ENCODE results near the gene AKR1C3.
"Not testable (repeated sequence)": the region's sequence is repeated elsewhere in the genome, so short reads cannot be mapped to it uniquely, and the experiment has no call there.

The AKR1C3 gene

DNA sequence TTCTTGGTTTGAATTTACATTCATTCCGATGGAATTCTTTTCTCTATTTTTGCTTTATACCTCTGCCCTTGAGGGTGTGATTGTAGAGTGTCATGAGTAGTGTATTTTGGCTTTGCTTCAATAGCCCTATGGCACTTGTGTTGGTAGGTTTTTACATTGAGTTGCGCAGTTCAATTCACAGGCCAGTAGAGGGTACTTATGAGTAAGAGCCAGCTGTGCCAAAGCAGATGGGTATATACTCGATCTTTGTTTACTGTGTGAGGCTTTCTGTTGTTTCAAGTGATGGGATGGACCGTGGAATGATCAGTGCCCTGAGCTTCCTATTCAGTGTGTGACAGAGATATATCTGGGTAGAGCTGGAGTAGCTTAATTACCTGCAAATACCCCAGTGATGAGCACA, 4.3 kb upstream of the AKR1C3 start:
- DNase-seq = no peak

DNA sequence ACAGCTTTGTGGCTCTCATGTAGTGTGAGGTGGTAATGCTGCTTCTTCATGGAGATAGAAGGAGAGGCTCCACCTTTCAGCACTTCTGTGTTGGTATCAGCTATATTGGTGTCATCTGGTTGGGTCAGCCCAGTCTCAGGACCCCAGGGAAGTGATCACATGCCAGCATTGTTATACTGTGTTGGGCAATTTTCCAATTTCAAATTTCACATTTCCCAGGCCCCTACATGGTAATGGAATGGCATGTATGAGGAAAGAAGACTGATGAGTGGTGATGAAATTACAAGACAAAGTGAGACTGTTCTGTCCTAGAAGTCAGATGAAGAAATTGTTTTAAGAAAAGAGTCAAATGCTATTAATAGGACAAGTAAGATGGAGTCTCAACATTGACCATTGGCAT, 3.7 kb upstream of the AKR1C3 start:
- no peak for DNase-seq

DNA sequence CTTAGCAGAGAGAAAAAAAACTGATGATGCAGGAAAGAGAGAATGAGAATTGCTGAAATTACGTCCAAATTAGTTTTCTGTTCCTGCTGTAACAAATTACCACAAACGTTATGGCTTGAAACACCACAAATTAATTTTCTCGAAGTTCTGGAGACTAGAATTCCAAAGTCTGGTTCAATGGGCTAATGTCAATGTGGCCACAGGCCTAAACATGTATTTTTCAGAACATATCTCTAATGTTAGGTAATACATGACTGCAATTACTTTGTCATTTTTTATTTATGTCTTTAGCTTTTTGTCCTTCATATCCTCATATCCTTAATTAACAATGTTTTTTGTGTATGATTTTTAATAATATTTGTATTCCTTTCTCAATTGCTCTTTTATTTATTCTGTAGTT, 3.0 kb upstream of the AKR1C3 start:
- no peak for DNase-seq

- DNase-seq = no peak
Observed at GRCh38 chr10:5092375-5092774, 1.8 kb upstream of the AKR1C3 start.

DNA sequence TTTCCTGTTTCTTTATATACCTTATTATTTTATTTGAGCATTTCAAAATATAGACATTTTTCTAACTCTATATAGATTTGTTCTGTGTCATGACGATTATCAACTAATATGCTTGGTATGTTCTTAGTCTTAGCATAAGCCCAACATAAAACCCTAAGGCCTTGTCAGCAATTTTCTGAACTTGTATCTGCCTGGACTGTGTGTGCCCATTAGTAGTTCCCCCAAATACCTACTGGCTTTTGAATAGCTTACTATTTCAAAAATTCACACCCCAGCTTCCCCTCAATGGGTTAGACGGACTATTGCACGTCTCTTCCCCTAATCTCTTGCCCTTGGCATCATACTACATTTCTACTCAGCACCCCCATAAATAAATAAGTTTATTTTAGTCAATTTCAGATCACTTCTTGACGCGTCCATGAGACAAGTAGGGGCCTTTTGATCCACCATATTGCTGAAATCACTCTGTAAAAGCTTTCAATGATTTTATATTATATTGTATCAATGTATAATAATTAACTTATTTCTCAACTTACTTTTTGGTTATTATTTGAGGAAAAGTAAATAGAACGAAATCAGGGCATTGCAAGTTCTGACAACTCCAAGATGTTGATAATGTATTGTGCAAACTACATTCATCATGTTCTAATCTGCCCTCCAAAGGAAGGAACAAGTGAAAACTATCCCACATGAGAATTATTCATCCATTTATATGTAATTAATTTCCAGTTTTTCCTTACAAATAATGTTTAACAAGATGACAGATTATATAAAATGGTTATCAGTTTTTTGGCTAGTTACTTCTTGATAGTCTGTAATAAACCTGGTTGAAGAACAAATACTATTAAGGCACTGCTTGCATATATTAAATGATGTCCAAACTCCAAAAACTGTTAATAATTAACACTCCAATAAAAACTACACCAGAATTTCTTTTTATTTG, 1.1 kb upstream of the AKR1C3 start:
- no peak for DNase-seq

DNA sequence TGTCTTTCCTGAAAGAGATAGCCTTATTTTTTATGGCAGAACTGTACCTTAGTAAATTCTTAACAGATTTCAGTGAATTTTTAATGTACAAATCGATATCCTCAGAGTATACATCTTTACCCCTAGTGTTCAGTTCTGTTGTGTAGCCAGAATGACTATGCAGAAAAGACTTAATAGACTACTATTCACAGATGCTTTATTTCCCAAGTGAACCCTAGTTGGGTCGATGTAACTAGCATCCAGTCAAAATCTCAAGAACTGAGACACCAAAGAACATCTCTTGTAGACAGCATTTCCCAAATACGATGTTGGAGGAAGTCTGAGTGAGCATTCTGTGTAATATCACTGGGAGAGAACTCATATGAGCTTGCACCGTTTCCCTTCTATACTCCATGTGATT, 1.5 kb downstream of the AKR1C3 start:
- no peak for DNase-seq

DNA sequence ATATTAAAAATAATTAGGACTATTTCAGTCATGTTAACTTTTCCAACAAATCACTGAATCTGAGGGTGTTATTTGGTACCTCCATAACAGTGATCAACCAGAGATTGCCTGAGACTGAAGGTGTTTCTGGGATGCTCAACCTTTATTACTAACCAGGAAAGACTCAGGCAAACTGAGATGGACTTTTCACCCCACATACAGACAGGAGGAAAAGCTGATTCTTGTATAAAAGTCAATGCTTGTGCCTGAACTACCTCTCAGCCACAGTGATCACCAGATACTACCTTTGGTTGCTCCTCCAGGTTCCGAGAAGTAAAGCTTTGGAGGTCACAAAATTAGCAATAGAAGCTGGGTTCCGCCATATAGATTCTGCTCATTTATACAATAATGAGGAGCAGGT, 1.9 kb downstream of the AKR1C3 start:
- DNase-seq = no peak

GRCh38 chr10:5102479-5102878, 8.3 kb downstream of the AKR1C3 start:
- DNase-seq = not testable (repeated sequence)

GRCh38 chr10:5103481-5103880, 9.3 kb downstream of the AKR1C3 start:
- DNase-seq = no peak

DNA sequence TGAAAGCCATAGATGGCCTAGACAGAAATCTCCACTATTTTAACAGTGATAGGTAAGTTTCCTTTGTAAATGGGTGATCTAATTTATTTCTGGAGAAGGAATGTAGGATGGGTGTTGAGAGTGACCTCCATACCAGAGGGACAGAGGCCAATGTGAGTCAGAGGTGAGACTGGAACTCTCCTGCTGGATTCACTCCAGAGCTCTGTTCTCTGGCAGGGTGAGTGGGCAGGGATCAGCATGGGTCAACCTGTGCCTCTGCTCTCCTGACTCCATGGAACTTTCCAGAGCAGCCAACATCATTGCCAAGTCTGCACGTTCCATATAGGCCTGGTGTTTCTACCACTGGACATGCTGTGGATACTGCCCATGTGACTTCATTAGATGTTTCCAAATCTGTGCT, 11.4 kb downstream of the AKR1C3 start:
- no peak for DNase-seq

DNA sequence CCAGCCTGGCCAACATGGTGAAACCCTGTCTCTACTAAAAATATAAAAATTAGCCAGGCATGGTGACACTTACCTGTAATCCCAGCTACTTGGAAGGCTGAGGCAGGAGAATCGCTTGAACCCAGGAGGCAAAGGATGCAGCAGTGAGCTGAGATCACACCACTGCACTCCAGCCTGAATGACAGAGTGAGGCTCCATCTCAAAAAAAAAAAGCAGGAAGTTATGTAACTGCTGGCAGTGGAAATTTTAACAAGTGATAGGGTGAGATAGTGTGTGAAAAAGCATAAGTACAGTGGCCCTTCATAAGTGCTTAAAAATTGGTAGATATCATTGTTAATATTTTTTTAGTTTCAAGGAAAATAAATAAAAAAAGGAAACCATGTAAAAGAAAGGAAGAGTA, 12.3 kb downstream of the AKR1C3 start:
- DNase-seq = no peak

DNA sequence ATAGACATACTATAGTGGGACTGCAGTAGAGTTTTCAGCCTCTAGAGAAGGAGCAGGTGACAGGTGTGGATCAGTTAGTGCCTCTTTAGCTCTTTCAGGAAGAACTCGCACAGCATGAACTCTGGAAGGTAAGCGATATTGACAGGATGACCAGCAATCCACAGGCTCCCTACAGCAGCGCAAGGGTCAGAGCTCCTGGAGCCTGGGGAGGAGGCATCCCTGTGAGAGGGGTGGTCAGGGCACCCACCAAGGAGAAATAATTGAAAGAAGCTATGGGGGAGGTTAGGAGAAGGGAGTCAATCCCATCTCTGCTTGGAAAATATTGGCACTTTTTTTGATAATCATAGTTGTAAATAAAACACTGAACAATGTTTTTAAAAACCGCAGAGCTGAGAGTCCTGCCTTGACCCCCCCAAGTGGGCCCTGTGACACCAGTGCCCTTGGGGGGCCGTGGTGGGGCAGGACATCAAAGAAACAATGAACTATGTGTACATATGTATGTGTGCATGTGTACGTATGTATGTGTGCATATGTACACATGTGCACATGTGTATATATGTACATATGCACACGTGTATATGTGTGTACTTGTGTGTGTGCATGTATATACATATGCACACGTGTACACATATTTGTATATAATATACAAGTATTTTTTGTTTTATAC, 13.8 kb downstream of the AKR1C3 start:
- no peak for DNase-seq

- no peak for DNase-seq
Observed at GRCh38 chr10:5108658-5109416, 14.6 kb downstream of the AKR1C3 start.

- DNase-seq = not testable (repeated sequence)
Observed at GRCh38 chr10:5109861-5110260, 15.6 kb downstream of the AKR1C3 start.

DNA sequence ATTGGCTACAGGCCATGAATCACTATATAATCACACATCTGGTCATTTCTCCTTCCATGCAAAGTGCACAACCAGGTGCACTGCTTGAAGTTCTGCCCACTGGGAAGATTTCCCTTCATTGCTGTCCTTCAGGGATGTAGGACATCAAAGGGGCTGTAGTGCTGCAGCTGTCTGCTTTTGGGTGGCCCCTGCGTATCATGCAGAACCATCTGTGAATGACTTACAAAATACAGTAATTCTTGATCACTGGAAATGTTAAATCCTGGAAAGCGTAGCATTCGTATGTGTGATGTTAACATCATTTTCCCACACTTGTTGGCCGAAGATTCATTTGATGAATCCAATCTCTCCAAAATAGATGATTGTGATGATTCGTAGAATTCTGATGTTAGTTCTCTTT, 22.4 kb downstream of the AKR1C3 start:
- DNase-seq = no peak

DNA sequence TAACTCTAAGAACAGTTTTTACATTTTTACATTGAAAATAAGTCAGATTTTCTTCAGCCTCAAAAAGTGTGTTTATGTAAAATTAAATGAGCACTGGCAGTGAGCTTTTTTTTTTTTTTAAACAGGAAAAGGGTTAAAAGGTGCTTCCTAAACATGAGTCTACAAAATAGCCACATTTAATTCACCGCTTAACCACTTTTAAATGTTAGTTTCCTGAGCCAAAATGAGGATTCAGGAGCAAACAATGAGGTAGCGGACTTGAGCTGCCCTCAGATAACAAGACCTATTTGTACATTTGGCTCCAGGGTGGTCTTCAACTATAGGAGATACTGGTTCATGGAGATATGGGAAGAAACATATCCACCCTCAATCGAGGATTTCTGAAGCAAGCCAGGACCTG, 22.8 kb downstream of the AKR1C3 start:
- no peak for DNase-seq

GRCh38 chr10:5119997-5120396, 25.8 kb downstream of the AKR1C3 start:
- DNase-seq = not testable (repeated sequence)

GRCh38 chr10:5123886-5124285, 29.7 kb downstream of the AKR1C3 start:
- no peak for DNase-seq

DNA sequence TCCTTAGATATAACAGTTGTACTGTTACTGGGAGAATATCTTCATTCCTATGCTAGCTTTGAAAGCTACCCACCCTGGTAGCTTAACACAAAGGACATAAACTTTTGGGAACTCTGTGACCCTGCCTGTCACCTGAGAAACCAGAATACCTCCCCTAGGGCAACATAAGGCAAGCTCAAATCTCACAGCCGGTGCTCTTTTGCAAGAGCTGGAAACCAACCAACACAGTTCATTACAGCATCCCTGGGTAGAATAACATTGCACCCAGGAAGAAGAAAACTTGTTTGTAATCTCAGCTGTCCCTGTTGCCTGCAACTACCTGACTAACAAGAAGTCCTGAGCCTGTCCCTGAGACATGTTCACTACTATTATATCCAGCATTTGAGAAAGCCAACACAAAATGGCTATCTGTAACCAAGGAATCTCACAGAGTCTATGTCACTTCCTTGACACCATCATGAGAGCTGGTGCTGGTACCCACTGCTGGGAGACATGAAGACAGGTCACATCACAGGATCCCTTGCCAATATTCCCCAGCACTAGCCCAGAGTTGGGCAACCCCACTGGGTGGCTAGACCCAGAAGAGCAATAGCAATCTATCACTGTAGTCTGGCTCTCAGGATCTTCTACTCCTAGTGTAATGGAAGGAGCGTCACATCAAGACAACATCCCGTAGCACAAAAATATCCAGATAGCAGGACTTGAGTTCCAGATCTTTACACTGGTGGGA, 31.3 kb downstream of the AKR1C3 start:
- no peak for DNase-seq

GRCh38 chr10:5135581-5135980, 41.4 kb downstream of the AKR1C3 start:
- no peak for DNase-seq

DNA sequence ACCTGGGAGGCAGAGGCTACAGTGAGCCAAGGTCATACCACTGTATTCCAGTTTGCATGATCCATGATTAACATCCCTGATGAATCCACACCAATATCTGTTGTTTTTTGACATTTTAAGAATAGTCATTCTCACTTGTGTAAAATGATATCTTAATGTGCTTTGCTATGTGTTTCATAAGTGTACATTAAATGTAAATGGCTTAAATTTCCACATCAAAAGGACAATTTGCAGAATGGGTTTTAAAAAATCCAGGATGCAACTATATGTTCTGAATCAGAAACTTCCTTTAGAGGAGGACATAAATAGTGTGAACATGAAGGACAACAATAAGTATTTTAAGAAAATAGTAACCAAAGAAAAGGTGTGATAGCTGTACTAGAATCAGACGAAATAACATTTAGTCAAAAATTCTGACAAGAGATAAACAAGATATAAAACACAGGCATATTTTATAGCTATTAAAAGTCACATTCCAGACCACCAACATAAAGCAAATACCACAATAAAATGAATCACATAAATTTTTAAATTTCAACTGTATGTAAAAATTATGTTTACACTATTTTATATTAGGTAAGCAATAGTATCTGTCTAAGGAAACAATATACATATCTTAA, 42.4 kb downstream of the AKR1C3 start:
- no peak for DNase-seq

GRCh38 chr10:5137699-5138098, 43.5 kb downstream of the AKR1C3 start:
- DNase-seq = not testable (repeated sequence)
